Lower leg skin (tissue), 3 donors: ENCODE results near the gene GARS1.

Experiments
- POLR2A ChIP-seq, 2 donors: fragments of 450-650 bp; IDR thresholded peaks; one replicate each; pipeline ENCODE4 v1.6.1; 2016 to 2017; ENCODE audit warnings: antibody characterized with exemption in 2 of 2, mild to moderate bottlenecking in 1 of 2, moderate library complexity in 1 of 2
- TF ChIP-seq, protein P1 (sequence below), 3 donors: fragments of 450-650 bp; IDR thresholded peaks; one replicate each; pipeline ENCODE4 v1.5.1; 2016; ENCODE audit warnings: antibody characterized with exemption in 3 of 3, mild to moderate bottlenecking in 3 of 3, moderate library complexity in 2 of 3

- no peak for TF ChIP-seq POLR2A (IDR thresholded peaks at IDR 0.05)
- TF ChIP-seq, protein P1, sequence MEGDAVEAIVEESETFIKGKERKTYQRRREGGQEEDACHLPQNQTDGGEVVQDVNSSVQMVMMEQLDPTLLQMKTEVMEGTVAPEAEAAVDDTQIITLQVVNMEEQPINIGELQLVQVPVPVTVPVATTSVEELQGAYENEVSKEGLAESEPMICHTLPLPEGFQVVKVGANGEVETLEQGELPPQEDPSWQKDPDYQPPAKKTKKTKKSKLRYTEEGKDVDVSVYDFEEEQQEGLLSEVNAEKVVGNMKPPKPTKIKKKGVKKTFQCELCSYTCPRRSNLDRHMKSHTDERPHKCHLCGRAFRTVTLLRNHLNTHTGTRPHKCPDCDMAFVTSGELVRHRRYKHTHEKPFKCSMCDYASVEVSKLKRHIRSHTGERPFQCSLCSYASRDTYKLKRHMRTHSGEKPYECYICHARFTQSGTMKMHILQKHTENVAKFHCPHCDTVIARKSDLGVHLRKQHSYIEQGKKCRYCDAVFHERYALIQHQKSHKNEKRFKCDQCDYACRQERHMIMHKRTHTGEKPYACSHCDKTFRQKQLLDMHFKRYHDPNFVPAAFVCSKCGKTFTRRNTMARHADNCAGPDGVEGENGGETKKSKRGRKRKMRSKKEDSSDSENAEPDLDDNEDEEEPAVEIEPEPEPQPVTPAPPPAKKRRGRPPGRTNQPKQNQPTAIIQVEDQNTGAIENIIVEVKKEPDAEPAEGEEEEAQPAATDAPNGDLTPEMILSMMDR (IDR thresholded peaks at IDR 0.05), result no peak
These were observed 55.7 kb downstream of the GARS1 start for GRCh38 chr7:30650421-30650808.
